ENCODE data around the gene UGT1A6. TPM values are rescaled to one million over a fixed set of nuclear protein-coding genes. Genes with fewer than 3 reads are reported as not detected.

The UGT1A6 gene
- total and polyA plus RNA-seq, 12 donors = not detected

DNA sequence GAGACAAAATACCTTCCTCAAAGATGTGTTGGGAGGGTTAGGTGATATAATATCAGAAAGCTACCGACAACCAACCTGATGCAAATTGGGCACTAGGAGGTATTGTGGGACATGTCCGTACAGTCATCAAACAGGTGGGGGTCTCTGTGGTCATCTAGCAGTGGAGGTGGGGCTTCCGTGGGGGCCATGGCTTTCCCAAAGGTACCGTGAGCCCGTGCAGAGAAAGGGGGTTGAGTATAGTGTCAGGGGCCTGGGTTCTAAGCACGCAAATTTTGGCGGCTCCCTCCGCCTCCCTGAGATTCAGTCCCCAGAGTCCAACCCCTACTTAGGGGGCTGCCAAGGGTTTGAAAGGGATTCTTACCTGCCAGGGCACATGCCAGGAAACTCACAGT is 129.0 kb downstream of the UGT1A6 start:
- no peak overlapping the region for H3K27ac ChIP-seq
- WGBS, 2 donors = 91 to 94% methylated on average over 8 of the region's 8 CpGs
- H3K36me3 ChIP-seq = no peaks in the 10 kb centered on the region
- DNase-seq = no peak
- intact Hi-C loops (cut with DNase I) = no loop called here
- no peak overlapping the region for H3K4me3 ChIP-seq
- no peak for ATAC-seq
- H3K4me1 ChIP-seq = no peaks in the 10 kb centered on the region
- H3K9me3 ChIP-seq = peaks cover 0 to 8% (median 0%) of the 10 kb centered on the region in 11 donors
- TF ChIP-seq, protein P1, sequence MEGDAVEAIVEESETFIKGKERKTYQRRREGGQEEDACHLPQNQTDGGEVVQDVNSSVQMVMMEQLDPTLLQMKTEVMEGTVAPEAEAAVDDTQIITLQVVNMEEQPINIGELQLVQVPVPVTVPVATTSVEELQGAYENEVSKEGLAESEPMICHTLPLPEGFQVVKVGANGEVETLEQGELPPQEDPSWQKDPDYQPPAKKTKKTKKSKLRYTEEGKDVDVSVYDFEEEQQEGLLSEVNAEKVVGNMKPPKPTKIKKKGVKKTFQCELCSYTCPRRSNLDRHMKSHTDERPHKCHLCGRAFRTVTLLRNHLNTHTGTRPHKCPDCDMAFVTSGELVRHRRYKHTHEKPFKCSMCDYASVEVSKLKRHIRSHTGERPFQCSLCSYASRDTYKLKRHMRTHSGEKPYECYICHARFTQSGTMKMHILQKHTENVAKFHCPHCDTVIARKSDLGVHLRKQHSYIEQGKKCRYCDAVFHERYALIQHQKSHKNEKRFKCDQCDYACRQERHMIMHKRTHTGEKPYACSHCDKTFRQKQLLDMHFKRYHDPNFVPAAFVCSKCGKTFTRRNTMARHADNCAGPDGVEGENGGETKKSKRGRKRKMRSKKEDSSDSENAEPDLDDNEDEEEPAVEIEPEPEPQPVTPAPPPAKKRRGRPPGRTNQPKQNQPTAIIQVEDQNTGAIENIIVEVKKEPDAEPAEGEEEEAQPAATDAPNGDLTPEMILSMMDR (IDR thresholded peaks at IDR 0.05) = no peak
- H3K27me3 ChIP-seq = peaks cover 0 to 23% (median 0%) of the 10 kb centered on the region in 7 donors

DNA sequence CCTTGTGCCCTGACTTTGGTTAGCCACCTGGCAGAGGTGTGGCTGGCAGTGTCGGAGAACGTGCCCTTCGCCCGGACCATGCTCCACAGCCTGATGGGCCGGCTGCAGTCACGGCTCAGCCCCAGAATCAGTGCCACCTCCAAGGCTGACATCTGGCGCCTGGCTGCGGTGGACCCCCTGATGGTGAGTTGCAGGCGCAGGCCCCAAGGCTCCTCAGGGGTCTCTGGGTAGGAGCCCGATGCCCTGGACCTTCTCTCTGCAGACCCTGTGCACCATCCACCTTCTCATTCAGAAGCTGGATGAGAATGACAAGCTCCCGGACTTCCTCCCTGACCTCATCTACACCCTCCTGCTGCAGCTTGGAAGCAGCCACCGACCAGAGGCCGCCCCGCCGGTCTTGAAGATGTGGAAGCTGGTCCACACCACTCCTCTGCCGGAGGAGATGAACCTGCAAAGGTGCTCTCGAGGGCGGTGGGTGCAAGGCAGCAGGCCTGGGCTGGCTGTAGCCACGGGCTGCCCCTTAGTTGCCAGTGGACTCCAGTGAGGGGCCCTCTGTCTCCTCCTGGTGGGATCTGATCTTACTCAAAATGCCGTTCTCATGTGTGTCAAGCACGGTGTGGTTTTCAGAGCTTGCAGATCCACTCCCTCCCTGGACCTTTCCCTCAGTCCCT is 129.5 kb downstream of the UGT1A6 start:
- TF ChIP-seq, protein P1 (IDR thresholded peaks at IDR 0.05) = no peak
- ATAC-seq (no peak), DNase-seq (no peak)
- Histone ChIP-seq H3K9me3 (peaks cover 0 to 10% (median 0%) of the 10 kb centered on the region in 11 donors), H3K4me3 (no peak overlapping the region), H3K36me3 (no peaks in the 10 kb centered on the region), H3K27ac (no peak overlapping the region), H3K27me3 (peaks cover 0 to 23% (median 0%) of the 10 kb centered on the region in 7 donors), H3K4me1 (no peaks in the 10 kb centered on the region)
- intact Hi-C loops (cut with DNase I) = no loop called here
- WGBS, 2 donors = 85 to 86% methylated on average over 21 of the region's 21 CpGs

Other genes with a start within 250 kb of the UGT1A6 start
- 10 to 100 TPM; 12.0 to 19.8 (median 16.1) TPM for gene USP40, start 126.1 kb upstream of the UGT1A6 start, total RNA-seq
- 10 to 100 TPM in 1 of 2 donors, 1 to 10 TPM in 1; 9.1 to 32.8 TPM for gene USP40, start 126.1 kb upstream of the UGT1A6 start, polyA plus RNA-seq
- under 1 TPM in 1 of 10 donors, not detected in 9; 0.11 TPM for gene UGT1A8, start 75.3 kb upstream of the UGT1A6 start, total RNA-seq
- not detected for gene UGT1A8, start 75.3 kb upstream of the UGT1A6 start, polyA plus RNA-seq
- not detected for gene UGT1A10, start 56.4 kb upstream of the UGT1A6 start, total RNA-seq
- not detected for gene UGT1A10, start 56.4 kb upstream of the UGT1A6 start, polyA plus RNA-seq
- gene UGT1A9, start 21.0 kb upstream of the UGT1A6 start, total RNA-seq = not detected
- gene UGT1A9, start 21.0 kb upstream of the UGT1A6 start, polyA plus RNA-seq = not detected
- not detected for gene UGT1A7, start 11.0 kb upstream of the UGT1A6 start, total RNA-seq
- under 1 TPM in 1 of 2 donors, not detected in 1; 0.01 TPM for gene UGT1A7, start 11.0 kb upstream of the UGT1A6 start, polyA plus RNA-seq
- not detected for gene UGT1A5, start 20.0 kb downstream of the UGT1A6 start, total RNA-seq
- not detected for gene UGT1A5, start 20.0 kb downstream of the UGT1A6 start, polyA plus RNA-seq
- not detected for gene UGT1A4, start 25.8 kb downstream of the UGT1A6 start, total RNA-seq
- gene UGT1A4, start 25.8 kb downstream of the UGT1A6 start, polyA plus RNA-seq = not detected
- gene UGT1A3, start 36.2 kb downstream of the UGT1A6 start, total RNA-seq = not detected
- gene UGT1A3, start 36.2 kb downstream of the UGT1A6 start, polyA plus RNA-seq = not detected
- not detected for gene UGT1A1, start 67.4 kb downstream of the UGT1A6 start, total RNA-seq
- not detected for gene UGT1A1, start 67.4 kb downstream of the UGT1A6 start, polyA plus RNA-seq
- gene MROH2A, start 85.4 kb downstream of the UGT1A6 start, total RNA-seq = not detected
- not detected for gene MROH2A, start 85.4 kb downstream of the UGT1A6 start, polyA plus RNA-seq
- gene HJURP, start 161.6 kb downstream of the UGT1A6 start, total RNA-seq = 1 to 10 TPM in 2 of 10 donors, under 1 TPM in 4, not detected in 4; 0.24 to 2.9 (median 0.45) TPM
- under 1 TPM; 0.22 to 0.28 TPM for gene HJURP, start 161.6 kb downstream of the UGT1A6 start, polyA plus RNA-seq
- not detected for gene TRPM8, start 224.5 kb downstream of the UGT1A6 start, total RNA-seq
- not detected for gene TRPM8, start 224.5 kb downstream of the UGT1A6 start, polyA plus RNA-seq

Measured in heart right ventricle (tissue), 16 donors.